ENCODE data around the gene GLS2.
"Not testable (repeated sequence)": the region's sequence is repeated elsewhere in the genome, so short reads cannot be mapped to it uniquely, and the experiment has no call there.

Gene GLS2

DNA sequence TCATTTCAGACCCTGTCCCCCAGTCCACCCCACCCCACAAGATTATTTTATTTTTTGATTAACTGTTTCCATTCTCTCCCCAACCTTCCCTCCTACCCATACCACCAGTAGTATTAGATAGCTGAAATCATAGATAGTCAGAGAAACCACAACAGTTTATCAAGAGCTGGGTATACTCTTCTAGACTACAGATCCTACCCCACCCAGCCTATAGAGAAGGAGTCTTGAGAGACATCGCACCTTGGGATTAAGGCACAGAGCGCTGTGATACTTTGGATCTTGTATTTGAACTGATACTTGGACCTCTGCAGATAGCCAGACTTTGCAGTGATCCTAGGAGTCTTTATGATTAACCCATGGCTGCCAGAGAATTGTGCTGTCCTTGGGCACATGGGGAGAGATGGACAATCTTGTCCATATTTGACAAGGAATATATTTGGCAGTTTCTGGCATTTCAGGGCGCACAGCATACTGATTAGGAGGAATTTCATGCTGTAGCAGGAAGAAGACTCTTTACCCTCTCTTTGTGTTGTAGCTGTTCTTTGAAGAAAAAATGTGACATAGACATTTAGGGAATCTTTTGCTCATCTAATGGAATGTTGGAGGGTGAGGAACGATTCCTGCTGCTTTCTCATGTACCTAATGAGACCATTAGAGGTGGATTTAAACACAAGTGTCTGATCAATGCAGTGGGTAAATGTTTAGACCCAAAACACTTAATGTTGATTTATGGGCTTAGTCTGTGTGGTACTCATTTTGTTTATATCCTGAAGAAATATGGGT, 34.6 kb upstream of the GLS2 start:
- CTCF ChIA-PET = interaction anchor here (0.8 to 1.2 kb wide), 2 partner anchors 13 to 69 kb away, joined by 3 read pairs; no protein-coding TSS in a partner anchor
- no peak for DNase-seq (ENCODE audit: extremely low spot score)
- no peak for TF ChIP-seq ZNF384 (IDR thresholded peaks at IDR 0.05)
- 0 out of 2 replicates have a peak, but pooled peaks have one; percentile 24 for TF ChIP-seq L3MBTL2 (conservative IDR thresholded peaks at IDR 0.05)
- TF ChIP-seq, protein P1, sequence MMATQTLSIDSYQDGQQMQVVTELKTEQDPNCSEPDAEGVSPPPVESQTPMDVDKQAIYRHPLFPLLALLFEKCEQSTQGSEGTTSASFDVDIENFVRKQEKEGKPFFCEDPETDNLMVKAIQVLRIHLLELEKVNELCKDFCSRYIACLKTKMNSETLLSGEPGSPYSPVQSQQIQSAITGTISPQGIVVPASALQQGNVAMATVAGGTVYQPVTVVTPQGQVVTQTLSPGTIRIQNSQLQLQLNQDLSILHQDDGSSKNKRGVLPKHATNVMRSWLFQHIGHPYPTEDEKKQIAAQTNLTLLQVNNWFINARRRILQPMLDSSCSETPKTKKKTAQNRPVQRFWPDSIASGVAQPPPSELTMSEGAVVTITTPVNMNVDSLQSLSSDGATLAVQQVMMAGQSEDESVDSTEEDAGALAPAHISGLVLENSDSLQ (IDR thresholded peaks at IDR 0.05) = peak; percentile 31; the same call in 1 of the 2 replicates
- POLR2A ChIA-PET = interaction anchor here (1.4 to 2.4 kb wide), 3 partner anchors 34 to 166 kb away, joined by 3 to 10 read pairs (median 5); no protein-coding TSS in a partner anchor

DNA sequence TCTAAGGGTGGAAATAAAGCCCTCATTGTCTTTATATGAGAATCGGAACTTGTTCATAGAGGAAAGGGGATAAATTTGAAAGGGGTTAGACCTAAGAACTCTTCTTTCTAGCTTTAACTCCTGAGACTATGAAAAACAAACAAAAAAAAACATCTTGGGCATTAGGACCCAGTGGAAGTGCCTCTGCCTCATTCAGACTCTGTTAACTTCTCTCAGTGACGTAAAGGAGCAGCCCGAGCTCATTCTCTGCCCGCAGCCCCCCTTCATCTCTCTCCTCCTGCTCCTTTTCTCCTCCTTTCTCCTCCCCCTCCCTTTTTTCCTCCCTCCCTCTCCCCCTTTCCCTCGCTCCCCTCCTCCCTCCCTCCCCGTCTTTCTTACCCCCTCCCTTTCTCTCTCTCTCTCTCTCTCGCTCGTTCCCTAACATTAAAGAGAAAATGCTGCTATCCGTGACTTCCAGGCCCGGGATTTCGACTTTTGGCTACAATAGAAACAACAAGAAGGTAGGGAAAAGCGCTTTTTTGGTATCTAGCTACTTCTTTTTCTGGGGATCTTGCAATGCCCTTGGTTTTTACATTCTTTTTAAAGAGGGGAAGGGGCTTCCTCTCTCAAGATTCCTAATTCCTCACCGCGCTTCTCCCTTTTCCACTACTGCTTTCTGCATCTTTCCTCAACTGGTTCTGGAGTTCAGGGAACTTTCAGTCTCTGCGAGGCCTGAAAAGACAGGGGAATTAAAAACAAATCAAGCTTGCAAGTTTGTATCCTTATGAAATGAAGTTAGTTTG, 33.8 kb upstream of the GLS2 start, which contains the start of gene RBMS2:
TSS of gene RBMS2 (plus strand) at position 231 of the 782 bp plus-strand sequence. CDS start at position 435, 204 bp downstream.
- ChIA-PET CTCF (interaction anchor here (0.8 to 1.8 kb wide), 4 partner anchors 14 to 115 kb away, joined by 3 to 8 read pairs (median 4); no protein-coding TSS in a partner anchor), POLR2A (interaction anchor here (0.7 to 2.4 kb wide), 6 partner anchors 18 to 167 kb away, joined by 3 to 10 read pairs (median 4); no protein-coding TSS in a partner anchor)
- no peak for TF ChIP-seq ELF4 (IDR thresholded peaks at IDR 0.05)
- peak; percentile 81; the same call in 1 of the 2 replicates for TF ChIP-seq ZNF384 (IDR thresholded peaks at IDR 0.05)
- TF ChIP-seq FOXK2 (IDR thresholded peaks at IDR 0.05) = no peak
- DNase-seq (ENCODE audit: extremely low spot score) = peak; percentile 76

DNA sequence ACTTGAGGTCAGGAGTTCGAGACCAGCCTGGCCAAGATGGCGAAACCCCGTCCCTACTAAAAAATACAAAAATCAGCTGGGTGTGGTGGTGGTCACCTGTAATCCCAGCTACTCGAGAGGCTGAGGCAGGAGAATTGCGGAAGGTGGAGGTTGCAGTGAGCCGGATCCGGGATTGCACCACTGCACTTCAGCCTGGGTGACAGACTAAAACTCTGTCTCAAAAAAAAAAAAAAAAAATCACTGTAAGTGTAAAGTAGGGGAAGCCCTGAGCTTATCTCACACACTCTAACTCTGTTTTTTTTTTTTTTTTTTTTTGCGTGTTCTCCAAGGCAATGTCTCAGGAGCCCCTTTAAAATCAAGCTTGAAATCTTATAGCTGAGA, 33.2 kb upstream of the GLS2 start:
- TF ChIP-seq L3MBTL2 (conservative IDR thresholded peaks at IDR 0.05) (no peak), FOXK2 (IDR thresholded peaks at IDR 0.05) (no peak), ARNT (IDR thresholded peaks at IDR 0.05) (no peak), TARDBP (IDR thresholded peaks at IDR 0.05) (no peak), ZNF384 (IDR thresholded peaks at IDR 0.05) (no peak)
- CTCF ChIA-PET = interaction anchor here (0.9 to 1.8 kb wide), 2 partner anchors 15 to 116 kb away, joined by 5 to 8 read pairs; no protein-coding TSS in a partner anchor
- DNase-seq (ENCODE audit: extremely low spot score) = no peak
- POLR2A ChIA-PET = interaction anchor here (0.7 to 2.4 kb wide), 6 partner anchors 19 to 168 kb away, joined by 3 to 10 read pairs (median 4); no protein-coding TSS in a partner anchor

DNA sequence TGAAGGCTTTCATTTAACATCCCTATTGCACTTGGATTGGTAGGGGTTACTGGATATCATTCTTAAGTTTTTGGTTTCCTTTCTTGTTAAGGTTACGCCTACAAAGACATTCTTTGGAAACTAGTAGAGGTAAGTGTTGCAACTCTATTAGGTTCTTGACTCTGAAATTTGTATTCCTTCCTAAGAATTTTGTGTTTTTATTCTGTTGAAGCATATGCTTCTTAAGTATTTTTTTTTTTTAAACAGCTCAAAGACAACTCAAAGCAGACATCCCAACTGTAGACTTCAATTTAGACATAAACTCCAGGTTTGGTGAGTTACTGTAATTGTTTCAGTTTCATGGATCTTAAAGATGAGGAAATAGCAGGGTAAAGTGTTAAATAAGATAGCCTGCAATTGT, 32.5 kb upstream of the GLS2 start:
- TF ChIP-seq LEF1 (IDR thresholded peaks at IDR 0.05; ENCODE audit: borderline replicate concordance) (no peak), ARNT (IDR thresholded peaks at IDR 0.05) (no peak), FOXK2 (IDR thresholded peaks at IDR 0.05) (no peak), HDGF (IDR thresholded peaks at IDR 0.05; ENCODE audit: borderline replicate concordance) (no peak), BHLHE40 (IDR thresholded peaks at IDR 0.05; ENCODE audit: borderline replicate concordance) (no peak), FOXM1 (IDR thresholded peaks at IDR 0.05; ENCODE audit: borderline replicate concordance) (no peak), ELF4 (IDR thresholded peaks at IDR 0.05) (no peak)
- DNase-seq (ENCODE audit: extremely low spot score) = no peak
- POLR2A ChIA-PET = no interaction called here
- CTCF ChIA-PET = interaction anchor here (1.8 kb wide), 1 partner anchor 116 kb away, joined by 8 read pairs; no protein-coding TSS in a partner anchor

DNA sequence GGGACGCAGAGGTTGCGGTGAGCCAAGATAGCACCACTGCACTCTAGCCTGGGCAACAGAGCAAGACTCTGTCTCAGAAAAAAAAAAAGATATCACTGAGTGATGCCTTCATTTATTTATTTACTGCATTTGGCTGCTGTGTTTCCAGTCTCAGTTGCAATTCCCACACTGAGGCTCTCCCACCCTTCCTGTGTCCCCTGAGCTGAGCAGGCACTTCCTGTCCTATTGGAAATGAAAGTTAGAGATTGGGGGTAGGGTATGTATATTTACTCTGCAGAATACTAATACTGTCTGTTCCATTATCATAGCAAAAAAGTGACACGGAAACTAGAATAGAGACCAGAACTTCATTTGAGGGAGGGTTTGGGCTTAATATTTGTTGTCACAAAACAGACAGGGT, 32.1 kb upstream of the GLS2 start:
- DNase-seq (ENCODE audit: extremely low spot score) = no peak
- TF ChIP-seq ELF4 (IDR thresholded peaks at IDR 0.05) (no peak), BHLHE40 (IDR thresholded peaks at IDR 0.05; ENCODE audit: borderline replicate concordance) (no peak), LEF1 (IDR thresholded peaks at IDR 0.05; ENCODE audit: borderline replicate concordance) (no peak)
- ChIA-PET CTCF (interaction anchor here (1.8 kb wide), 1 partner anchor 117 kb away, joined by 8 read pairs; no protein-coding TSS in a partner anchor), POLR2A (no interaction called here)

DNA sequence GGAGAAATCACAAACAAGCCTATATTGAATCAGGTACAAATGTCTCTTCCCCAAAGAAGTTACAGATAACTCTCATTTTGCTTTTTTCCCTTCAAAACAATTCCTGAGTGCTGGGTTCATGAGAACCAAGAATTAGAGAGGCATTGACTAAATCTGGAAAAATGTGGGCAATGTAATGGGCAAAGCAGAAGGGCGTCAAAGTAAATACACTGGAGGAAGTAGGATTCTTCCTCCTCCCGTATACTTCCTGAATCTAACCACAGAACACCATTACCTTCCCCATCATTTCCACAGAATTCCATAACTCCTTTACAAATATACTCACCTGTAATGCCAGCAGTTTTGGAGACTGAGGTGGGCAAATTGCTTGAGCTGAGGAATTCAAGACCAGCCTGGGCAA, 30.6 kb upstream of the GLS2 start:
- TF ChIP-seq L3MBTL2 (conservative IDR thresholded peaks at IDR 0.05) = no peak
- no peak for TF ChIP-seq FOXA1 (IDR thresholded peaks at IDR 0.05)
- TF ChIP-seq TARDBP (IDR thresholded peaks at IDR 0.05) = no peak
- TF ChIP-seq ZNF384 (IDR thresholded peaks at IDR 0.05) = no peak
- no peak for TF ChIP-seq SP1 (IDR thresholded peaks at IDR 0.05)
- TF ChIP-seq BHLHE40 (IDR thresholded peaks at IDR 0.05; ENCODE audit: borderline replicate concordance) = no peak
- no peak for TF ChIP-seq CTBP1 (IDR thresholded peaks at IDR 0.05; ENCODE audit: borderline replicate concordance)
- no peak for TF ChIP-seq HDGF (IDR thresholded peaks at IDR 0.05; ENCODE audit: borderline replicate concordance)
- no peak for TF ChIP-seq LEF1 (IDR thresholded peaks at IDR 0.05; ENCODE audit: borderline replicate concordance)
- TF ChIP-seq FOXM1 (IDR thresholded peaks at IDR 0.05; ENCODE audit: borderline replicate concordance) = no peak
- ChIA-PET CTCF (no interaction called here), POLR2A (no interaction called here)
- no peak for DNase-seq (ENCODE audit: extremely low spot score)

DNA sequence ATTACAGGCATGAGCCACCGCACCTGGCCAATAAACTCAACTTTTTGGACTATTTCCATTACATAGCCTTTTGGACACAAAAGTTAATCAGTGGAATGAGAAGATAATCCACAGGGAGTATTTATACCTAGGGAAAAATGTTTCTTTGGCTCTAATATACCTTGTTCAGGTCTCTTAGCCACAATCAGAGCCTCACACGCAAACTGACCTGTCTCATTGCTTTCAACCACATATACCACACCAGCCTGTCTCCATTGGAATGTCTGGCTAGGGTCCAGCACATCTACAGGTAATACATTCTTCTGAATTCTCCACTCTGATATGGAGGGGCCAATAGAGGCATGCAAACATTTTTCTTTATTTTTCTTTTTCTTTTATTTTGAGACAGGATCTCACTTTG, 29.9 kb upstream of the GLS2 start:
- ChIA-PET CTCF (no interaction called here), POLR2A (no interaction called here)
- no peak for DNase-seq (ENCODE audit: extremely low spot score)
- no peak for TF ChIP-seq HDGF (IDR thresholded peaks at IDR 0.05; ENCODE audit: borderline replicate concordance)
- TF ChIP-seq NFRKB (IDR thresholded peaks at IDR 0.05) = no peak
- TF ChIP-seq ELF4 (IDR thresholded peaks at IDR 0.05) = no peak
- TF ChIP-seq ZNF384 (IDR thresholded peaks at IDR 0.05) = no peak
- TF ChIP-seq FOXM1 (IDR thresholded peaks at IDR 0.05; ENCODE audit: borderline replicate concordance) = no peak
- TF ChIP-seq LEF1 (IDR thresholded peaks at IDR 0.05; ENCODE audit: borderline replicate concordance) = no peak
- no peak for TF ChIP-seq ARNT (IDR thresholded peaks at IDR 0.05)
- TF ChIP-seq FOXK2 (IDR thresholded peaks at IDR 0.05) = no peak
- no peak for TF ChIP-seq CTBP1 (IDR thresholded peaks at IDR 0.05; ENCODE audit: borderline replicate concordance)
- TF ChIP-seq SP1 (IDR thresholded peaks at IDR 0.05) = no peak
- TF ChIP-seq FOXA1 (IDR thresholded peaks at IDR 0.05) = no peak
- TF ChIP-seq L3MBTL2 (conservative IDR thresholded peaks at IDR 0.05) = no peak
- no peak for TF ChIP-seq SUZ12 (IDR thresholded peaks at IDR 0.05)
- no peak for TF ChIP-seq TARDBP (IDR thresholded peaks at IDR 0.05)

DNA sequence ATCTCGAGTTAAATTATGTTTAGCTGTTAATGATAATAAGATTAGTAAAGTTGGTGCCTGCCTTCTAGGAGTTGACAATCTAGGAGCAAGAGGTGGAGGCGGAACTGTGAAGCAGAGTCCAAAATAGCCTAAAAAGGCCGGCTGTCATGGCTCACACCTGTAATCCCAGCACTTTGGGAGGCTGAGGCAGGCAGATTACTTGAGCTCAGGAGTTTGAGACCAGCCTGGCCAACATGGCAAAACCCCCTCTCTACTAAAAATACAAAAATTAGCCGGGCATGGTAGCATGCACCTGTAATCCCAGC, 26.0 kb upstream of the GLS2 start:
- DNase-seq (ENCODE audit: extremely low spot score) = not testable (repeated sequence)
- POLR2A ChIA-PET = interaction anchor here (1.3 kb wide), 1 partner anchor 123 kb away, joined by 3 read pairs; no protein-coding TSS in a partner anchor
- CTCF ChIA-PET = interaction anchor here (0.6 to 2.5 kb wide), 12 partner anchors 10 to 324 kb away, joined by 3 to 13 read pairs (median 4); no protein-coding TSS in a partner anchor
